Ishikawa (cell line): ENCODE data around the gene RAB8A.

Source experiments
- CEBPB ChIP-seq: IDR thresholded peaks from 2 replicates; pipeline ENCODE4 v1.6.1; 2012
- CREB1 ChIP-seq: IDR thresholded peaks from 2 replicates; pipeline ENCODE4 v1.6.1; 2012; ENCODE audit warnings: low read depth
- EGR1 ChIP-seq: IDR thresholded peaks from 2 replicates; pipeline ENCODE4 v1.6.1; 2012
- EP300 ChIP-seq: IDR thresholded peaks from 2 replicates; pipeline ENCODE4 v1.6.1; 2012; ENCODE audit warnings: borderline replicate concordance
- FOXM1 ChIP-seq: IDR thresholded peaks from 2 replicates; pipeline ENCODE4 v1.6.1; 2012; ENCODE audit warnings: low read depth, borderline replicate concordance
- MAX ChIP-seq: IDR thresholded peaks from 2 replicates; pipeline ENCODE4 v1.6.1; 2012
- NFIC ChIP-seq: IDR thresholded peaks from 2 replicates; pipeline ENCODE4 v1.6.1; 2012
- RAD21 ChIP-seq: IDR thresholded peaks from 2 replicates; pipeline ENCODE4 v1.6.1; 2012; ENCODE audit warnings: low read depth
- REST ChIP-seq: IDR thresholded peaks from 2 replicates; pipeline ENCODE4 v1.6.1; 2012; ENCODE audit warnings: low read depth, mild to moderate bottlenecking
- TAF1 ChIP-seq: IDR thresholded peaks from 2 replicates; pipeline ENCODE4 v1.6.1; 2012; ENCODE audit warnings: low read depth, mild to moderate bottlenecking
- TCF12 ChIP-seq: IDR thresholded peaks from 2 replicates; pipeline ENCODE4 v1.6.1; 2012; ENCODE audit warnings: low read depth
- TEAD4 ChIP-seq: IDR thresholded peaks from 2 replicates; pipeline ENCODE4 v1.6.1; 2012
- USF1 ChIP-seq: IDR thresholded peaks from 2 replicates; pipeline ENCODE4 v1.6.1; 2012
- YY1 ChIP-seq: IDR thresholded peaks from 2 replicates; pipeline ENCODE4 v1.6.1; 2012; ENCODE audit warnings: low read depth
- ZBTB7A ChIP-seq: IDR thresholded peaks from 2 replicates; pipeline ENCODE4 v1.6.1; 2012; ENCODE audit warnings: low read depth

Gene RAB8A

GRCh38 chr19:16127776-16128371 lies 16.2 kb downstream of the RAB8A start:
- no peak for TF ChIP-seq TEAD4
- no peak for TF ChIP-seq FOXM1
- TF ChIP-seq REST: no peak
- TF ChIP-seq YY1: no peak
- TF ChIP-seq USF1: no peak
- TF ChIP-seq TCF12: no peak
- no peak for TF ChIP-seq ZBTB7A
- no peak for TF ChIP-seq MAX
- TF ChIP-seq CREB1: no peak
- TF ChIP-seq CEBPB: no peak
- TF ChIP-seq EP300: no peak
- no peak for TF ChIP-seq TAF1
- TF ChIP-seq RAD21: no peak
- no peak for TF ChIP-seq NFIC
- no peak for TF ChIP-seq EGR1

- TF ChIP-seq EGR1 (no peak), TAF1 (no peak), NFIC (no peak), CEBPB (no peak), YY1 (no peak), TCF12 (no peak), MAX (no peak), CREB1 (no peak), USF1 (no peak), EP300 (no peak), TEAD4 (no peak), FOXM1 (no peak), RAD21 (no peak), REST (no peak), ZBTB7A (no peak)
These were observed 20.0 kb downstream of the RAB8A start for GRCh38 chr19:16131648-16132047.

GRCh38 chr19:16133818-16134217 lies 22.1 kb downstream of the RAB8A start:
- no peak for TF ChIP-seq EGR1
- no peak for TF ChIP-seq TEAD4
- TF ChIP-seq USF1: no peak
- TF ChIP-seq REST: no peak
- TF ChIP-seq MAX: no peak

GRCh38 chr19:16134510-16134909 lies 22.8 kb downstream of the RAB8A start:
- no peak for TF ChIP-seq REST
- no peak for TF ChIP-seq EGR1
- no peak for TF ChIP-seq CREB1
- TF ChIP-seq TCF12: no peak
- no peak for TF ChIP-seq USF1
- TF ChIP-seq RAD21: no peak
- no peak for TF ChIP-seq MAX
- TF ChIP-seq ZBTB7A: no peak
- TF ChIP-seq CEBPB: no peak
- TF ChIP-seq NFIC: no peak
- TF ChIP-seq EP300: no peak
